Mucosa of descending colon (tissue), 3 donors: ENCODE measurements around the gene CCS. TPM values are rescaled to one million over a fixed set of nuclear protein-coding genes. Genes with fewer than 3 reads are reported as not detected.

ENCODE experiments used
- ATAC-seq: fragments of 200-7000 bp; cut with Tn5 transposase; one replicate; pipeline ENCODE4 v1.9.1; 2020; ENCODE audit warnings: mild to moderate bottlenecking, moderate library complexity
- DNase-seq, 3 donors: peaks; one replicate each; pipeline ENCODE4 v3.0.0-alpha.2; 2020
- H3K36me3 ChIP-seq: fragments of 200-600 bp; one replicate; pipeline ENCODE4 v1.8.0; 2021; ENCODE audit warnings: low read depth, mild to moderate bottlenecking
- H3K4me1 ChIP-seq: fragments of 200-600 bp; one replicate; pipeline ENCODE4 v1.8.0; 2021; ENCODE audit warnings: low read depth, mild to moderate bottlenecking
- H3K4me3 ChIP-seq: fragments of 200-600 bp; one replicate; pipeline ENCODE4 v1.8.0; 2021; ENCODE audit warnings: mild to moderate bottlenecking
- H3K9me3 ChIP-seq: fragments of 200-600 bp; one replicate; pipeline ENCODE4 v1.8.0; 2021; ENCODE audit warnings: mild to moderate bottlenecking
- intact Hi-C, 2 donors: fragments of 100-400 bp; cut with DNase I in 1 of 2; cut with micrococcal nuclease in 1 of 2; formaldehyde crosslinking; loops; one replicate each; pipeline versions ENCODE4 v1.11.0 to v1.11.1; 2022; cut with DNase I, micrococcal nuclease
- total RNA-seq, 3 donors: library from RNA; stranded (reverse); fragmentation: NEBNext Ultra II Directional in 2 of 3; extraction: Animal tissue kit (Norgen Biotek cat#: 25700) in 2 of 3; gene quantifications; one replicate each; pipeline versions ENCODE4 v1.2.1 to v1.2.4, GENCODE V29; 2021 to 2023
- TF ChIP-seq, protein P1 (sequence below): fragments of 200-600 bp; IDR thresholded peaks from one replicate; pipeline ENCODE4 v1.8.0; 2022; ENCODE audit warnings: antibody characterized with exemption, mild to moderate bottlenecking
- donor health status: DM: no; HTN: no; CAD: no; lungs with moderate emphysema.
- donor health status: DM: no; HTN: no; CAD: no.
- donor health status: DM: no; HTN: yes; CAD: no.

CCS gene
- total RNA-seq, 3 donors from 2014 or later = 34.9 to 50.7 (median 42.2) TPM

- Histone ChIP-seq H3K4me3 (no peak overlapping the region), H3K36me3 (no peaks in the 10 kb centered on the region), H3K4me1 (peaks cover 14% of the 10 kb centered on the region), H3K9me3 (no peaks in the 10 kb centered on the region)
- TF ChIP-seq, protein P1, sequence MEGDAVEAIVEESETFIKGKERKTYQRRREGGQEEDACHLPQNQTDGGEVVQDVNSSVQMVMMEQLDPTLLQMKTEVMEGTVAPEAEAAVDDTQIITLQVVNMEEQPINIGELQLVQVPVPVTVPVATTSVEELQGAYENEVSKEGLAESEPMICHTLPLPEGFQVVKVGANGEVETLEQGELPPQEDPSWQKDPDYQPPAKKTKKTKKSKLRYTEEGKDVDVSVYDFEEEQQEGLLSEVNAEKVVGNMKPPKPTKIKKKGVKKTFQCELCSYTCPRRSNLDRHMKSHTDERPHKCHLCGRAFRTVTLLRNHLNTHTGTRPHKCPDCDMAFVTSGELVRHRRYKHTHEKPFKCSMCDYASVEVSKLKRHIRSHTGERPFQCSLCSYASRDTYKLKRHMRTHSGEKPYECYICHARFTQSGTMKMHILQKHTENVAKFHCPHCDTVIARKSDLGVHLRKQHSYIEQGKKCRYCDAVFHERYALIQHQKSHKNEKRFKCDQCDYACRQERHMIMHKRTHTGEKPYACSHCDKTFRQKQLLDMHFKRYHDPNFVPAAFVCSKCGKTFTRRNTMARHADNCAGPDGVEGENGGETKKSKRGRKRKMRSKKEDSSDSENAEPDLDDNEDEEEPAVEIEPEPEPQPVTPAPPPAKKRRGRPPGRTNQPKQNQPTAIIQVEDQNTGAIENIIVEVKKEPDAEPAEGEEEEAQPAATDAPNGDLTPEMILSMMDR = no peak
- intact Hi-C loops = no loop called here
- peak; percentile 75 to 83 (median 80) for DNase-seq
- ATAC-seq = peak; percentile 87
Measured at GRCh38 chr11:66607126-66607834, 14.3 kb downstream of the CCS start.

DNA sequence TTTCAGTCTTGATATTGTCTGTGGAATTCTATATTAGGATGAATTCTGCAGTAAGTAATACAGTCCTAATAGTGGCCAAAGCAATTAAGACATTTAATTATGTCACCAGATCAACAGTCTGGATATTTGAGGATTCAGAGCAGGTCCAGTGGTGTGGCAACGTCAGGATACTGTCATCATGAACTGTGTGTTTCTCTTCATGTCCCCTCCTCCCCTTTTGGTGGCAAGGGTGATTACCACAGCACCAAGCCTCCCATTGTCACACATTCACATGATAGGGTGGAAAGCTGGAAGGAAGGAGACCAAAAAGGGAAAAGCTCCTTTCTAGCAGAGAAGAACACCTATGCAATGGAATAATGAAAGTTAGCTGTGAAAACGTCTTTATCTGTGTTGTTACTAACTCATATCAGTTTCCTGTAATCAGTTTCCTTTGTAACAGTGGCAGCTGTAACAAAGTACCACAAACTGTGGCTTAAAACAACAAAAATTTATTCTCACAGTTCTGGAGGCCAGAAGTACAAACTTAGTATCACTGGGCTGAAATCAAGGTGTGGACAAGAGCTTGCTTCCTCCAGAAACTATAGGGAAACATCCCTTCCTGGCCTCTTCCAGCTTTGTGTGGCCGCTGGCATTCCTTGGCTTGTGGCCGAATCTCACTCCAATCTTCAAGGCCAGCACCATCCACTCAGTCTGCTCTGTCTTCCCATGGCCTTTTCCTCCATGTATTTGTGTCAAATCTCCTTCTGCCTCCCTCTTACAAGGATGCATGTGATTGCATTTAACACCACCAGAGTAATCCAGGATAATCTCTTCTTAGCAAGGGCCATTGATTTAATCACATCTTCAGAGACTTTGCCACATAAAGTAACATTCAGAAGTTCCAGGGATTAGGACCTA is 17.0 kb downstream of the CCS start:
- DNase-seq (peak in 1 of 3 donors; percentile 9), ATAC-seq (no peak)
- no peaks in the 10 kb centered on the region for H3K9me3 ChIP-seq
- no peaks in the 10 kb centered on the region for H3K36me3 ChIP-seq
- peaks cover 14% of the 10 kb centered on the region for H3K4me1 ChIP-seq
- intact Hi-C loops = no loop called here
- TF ChIP-seq, protein P1 = no peak
- no peak overlapping the region for H3K4me3 ChIP-seq

- Histone ChIP-seq H3K36me3 (no peaks in the 10 kb centered on the region), H3K4me3 (no peak overlapping the region), H3K9me3 (no peaks in the 10 kb centered on the region), H3K4me1 (peaks cover 11% of the 10 kb centered on the region)
- ATAC-seq (no peak), DNase-seq (no peak)
- TF ChIP-seq, protein P1 = no peak
- intact Hi-C loops = no loop called here
Measured at GRCh38 chr11:66612458-66612857, 19.5 kb downstream of the CCS start.

DNA sequence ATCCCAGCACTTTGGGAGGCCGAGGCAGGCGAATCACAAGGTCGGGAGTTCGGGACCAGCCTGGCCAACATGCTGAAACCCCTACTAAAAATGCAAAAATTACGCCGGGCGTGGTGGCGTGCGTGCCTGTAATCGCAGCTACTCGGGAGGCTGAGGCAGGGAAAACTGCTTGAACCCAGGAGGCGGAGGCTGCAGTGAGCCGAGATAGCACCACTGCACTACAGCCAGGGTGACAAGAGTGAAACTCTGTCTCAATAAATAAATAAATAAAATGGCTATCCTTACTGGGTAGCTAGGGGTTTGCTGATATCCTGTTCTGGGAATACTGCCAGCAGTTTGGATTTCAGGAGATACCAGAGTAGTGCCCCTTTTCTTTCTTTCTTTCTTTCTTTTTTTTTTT is 21.1 kb downstream of the CCS start:
- DNase-seq (no peak), ATAC-seq (no peak)
- TF ChIP-seq, protein P1 = no peak
- Histone ChIP-seq H3K9me3 (no peaks in the 10 kb centered on the region), H3K36me3 (no peaks in the 10 kb centered on the region), H3K4me3 (no peak overlapping the region), H3K4me1 (peaks cover 13% of the 10 kb centered on the region)
- intact Hi-C loops = no loop called here

- peak within 1 kb of the TSS; percentile 79 for H3K4me3 ChIP-seq
- TF ChIP-seq, protein P1 = no peak
- no peaks in the 10 kb centered on the region for H3K9me3 ChIP-seq
- DNase-seq = peak; percentile 97 to 99 (median 98)
- intact Hi-C loops = no loop called here
- ATAC-seq = peak; percentile 94
- peaks cover 32% of the 10 kb centered on the region for H3K4me1 ChIP-seq
- no peaks in the 10 kb centered on the region for H3K36me3 ChIP-seq
Measured at GRCh38 chr11:66616379-66617154, 23.6 kb downstream of the CCS start, which contains the start of gene RBM14. Gene RBM14 (plus strand): TSS chr11:66616630. CDS start chr11:66616721, 91 bp downstream.
